ENCODE results near the gene SDCCAG8.

Gene SDCCAG8

GRCh38 chr1:243449373-243449772 lies 193.5 kb downstream of the SDCCAG8 start:
- DNase-seq (ENCODE audit: extremely low read depth in 1 of 2, low read depth in 1 of 2) = no peak

- DNase-seq (ENCODE audit: extremely low read depth in 1 of 2, low read depth in 1 of 2) = no peak
Measured at GRCh38 chr1:243452092-243452491, 196.3 kb downstream of the SDCCAG8 start.

DNA sequence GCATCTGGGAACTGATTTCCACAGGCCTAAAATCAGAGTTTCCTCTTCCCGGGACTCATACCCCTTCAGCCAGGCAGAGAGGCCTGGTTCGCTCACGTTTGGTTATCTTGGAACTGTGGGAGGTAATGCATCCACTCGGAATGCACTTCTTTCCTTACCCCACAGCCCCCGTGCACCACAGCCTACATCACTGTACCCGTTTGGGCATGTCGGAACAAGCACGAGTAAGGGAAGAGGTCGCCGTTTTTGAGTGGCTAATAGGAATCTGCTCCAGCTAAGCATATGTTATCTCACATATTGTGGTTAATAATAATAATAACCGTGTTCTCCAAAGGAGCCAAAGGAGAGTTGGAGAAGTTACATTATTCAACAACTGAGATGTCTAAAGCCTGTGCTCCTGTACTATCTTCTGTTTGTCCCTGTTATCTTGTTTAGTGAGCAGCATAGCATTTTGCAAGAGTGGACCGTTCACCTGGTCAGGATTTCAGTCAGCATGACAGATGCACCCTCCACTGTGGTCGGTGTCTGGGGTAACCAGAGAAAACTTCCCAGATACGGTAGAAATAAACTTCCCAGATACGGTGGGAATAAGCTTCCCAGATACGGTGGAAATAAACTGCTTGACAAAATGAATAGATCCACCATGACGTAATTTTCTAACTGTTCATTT lies 198.6 kb downstream of the SDCCAG8 start:
- DNase-seq (ENCODE audit: extremely low read depth in 1 of 2, low read depth in 1 of 2) = no peak

DNA sequence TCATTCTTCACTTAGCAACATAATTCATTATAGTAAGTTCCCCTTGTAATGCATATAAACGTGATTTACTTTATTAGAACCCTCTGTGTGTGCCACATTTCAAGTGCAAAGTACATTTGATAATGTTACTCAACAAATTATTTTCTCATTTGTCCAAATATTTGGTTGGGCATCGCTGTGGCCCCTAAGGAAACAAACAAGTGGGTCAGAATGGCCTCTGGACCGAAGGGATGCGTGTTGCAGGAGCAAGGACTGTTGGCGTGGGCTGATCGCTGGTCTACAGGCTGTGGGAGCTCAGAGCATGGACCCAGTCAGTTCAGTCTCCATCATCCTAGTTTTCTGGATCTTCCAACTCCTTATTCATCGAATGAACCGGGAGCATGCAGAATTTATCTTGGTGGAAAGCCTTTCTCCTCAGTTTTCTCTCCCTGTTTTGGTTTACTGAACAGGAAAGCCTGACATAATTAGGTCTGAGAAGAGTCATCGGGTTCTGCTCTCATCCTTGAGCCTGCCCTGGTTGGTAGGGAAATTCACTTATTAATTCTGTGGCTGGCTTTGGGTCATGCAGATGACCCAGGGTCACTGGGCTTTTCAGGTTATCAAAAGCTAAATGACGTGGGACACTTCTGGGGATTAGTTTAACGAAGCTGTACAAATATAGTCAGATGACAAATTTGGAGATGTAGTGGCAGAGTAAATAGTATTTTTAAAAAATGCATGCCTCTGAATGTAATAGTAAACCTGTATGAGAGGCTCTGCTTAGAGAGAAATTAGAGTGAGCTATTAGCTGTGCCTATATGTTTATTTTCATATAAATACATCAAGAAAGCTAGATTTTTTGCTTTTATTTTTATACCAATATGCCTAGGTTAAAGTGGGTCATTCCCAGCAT lies 200.2 kb downstream of the SDCCAG8 start:
- no peak for DNase-seq (ENCODE audit: extremely low read depth in 1 of 2, low read depth in 1 of 2)

- no peak for DNase-seq (ENCODE audit: extremely low read depth in 1 of 2, low read depth in 1 of 2)
Measured at GRCh38 chr1:243457363-243457982, 201.6 kb downstream of the SDCCAG8 start.

- no peak for DNase-seq (ENCODE audit: extremely low read depth in 1 of 2, low read depth in 1 of 2)
Measured at GRCh38 chr1:243459059-243459458, 203.2 kb downstream of the SDCCAG8 start.

DNA sequence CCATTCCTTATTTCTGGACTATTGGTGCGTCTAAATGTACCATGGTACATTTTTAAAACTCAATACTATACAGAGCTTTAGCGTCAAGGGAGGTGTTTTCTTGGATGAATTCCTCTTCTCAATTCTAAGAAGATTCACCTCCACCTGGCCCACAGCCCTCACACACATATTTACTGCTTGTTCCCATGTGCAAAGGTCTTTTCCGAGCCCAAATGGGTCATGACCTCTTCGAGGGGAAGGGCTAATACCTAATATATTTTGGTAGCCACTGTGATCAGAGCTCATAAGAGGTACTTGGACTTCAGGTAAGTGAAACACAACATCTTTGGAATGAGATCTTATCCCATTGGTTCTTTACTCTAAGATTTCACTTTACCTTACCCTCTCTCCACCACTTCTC lies 205.9 kb downstream of the SDCCAG8 start:
- no peak for DNase-seq (ENCODE audit: extremely low read depth in 1 of 2, low read depth in 1 of 2)

GRCh38 chr1:243462929-243463697 lies 207.3 kb downstream of the SDCCAG8 start:
- DNase-seq (ENCODE audit: extremely low read depth in 1 of 2, low read depth in 1 of 2) = no peak

- no peak for DNase-seq (ENCODE audit: extremely low read depth in 1 of 2, low read depth in 1 of 2)
Measured at GRCh38 chr1:243465081-243465480, 209.2 kb downstream of the SDCCAG8 start.

GRCh38 chr1:243465738-243466137 lies 209.9 kb downstream of the SDCCAG8 start:
- DNase-seq (ENCODE audit: extremely low read depth in 1 of 2, low read depth in 1 of 2) = no peak

- DNase-seq (ENCODE audit: extremely low read depth in 1 of 2, low read depth in 1 of 2) = no peak
Measured at GRCh38 chr1:243469497-243469896, 213.7 kb downstream of the SDCCAG8 start.

DNA sequence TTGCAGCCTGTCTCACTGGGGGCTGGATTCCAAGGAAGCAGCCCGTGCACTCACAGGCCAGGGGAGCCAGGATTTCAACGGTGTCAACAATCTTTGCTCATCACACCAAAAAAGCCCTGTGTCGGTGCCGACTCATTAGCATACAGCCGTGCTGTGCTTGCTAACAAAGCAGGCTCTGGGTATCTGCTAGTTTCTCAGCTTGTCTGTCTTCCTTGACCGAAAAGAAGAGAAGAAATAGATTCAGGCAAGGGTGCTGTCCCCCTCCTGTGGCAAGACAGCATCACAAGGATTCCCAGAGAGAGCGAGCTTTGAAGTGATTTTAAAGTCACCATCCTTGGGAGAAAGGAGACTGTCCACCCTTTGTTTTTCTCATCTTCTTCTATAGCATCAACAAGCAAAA lies 214.7 kb downstream of the SDCCAG8 start:
- no peak for DNase-seq (ENCODE audit: extremely low read depth in 1 of 2, low read depth in 1 of 2)

DNA sequence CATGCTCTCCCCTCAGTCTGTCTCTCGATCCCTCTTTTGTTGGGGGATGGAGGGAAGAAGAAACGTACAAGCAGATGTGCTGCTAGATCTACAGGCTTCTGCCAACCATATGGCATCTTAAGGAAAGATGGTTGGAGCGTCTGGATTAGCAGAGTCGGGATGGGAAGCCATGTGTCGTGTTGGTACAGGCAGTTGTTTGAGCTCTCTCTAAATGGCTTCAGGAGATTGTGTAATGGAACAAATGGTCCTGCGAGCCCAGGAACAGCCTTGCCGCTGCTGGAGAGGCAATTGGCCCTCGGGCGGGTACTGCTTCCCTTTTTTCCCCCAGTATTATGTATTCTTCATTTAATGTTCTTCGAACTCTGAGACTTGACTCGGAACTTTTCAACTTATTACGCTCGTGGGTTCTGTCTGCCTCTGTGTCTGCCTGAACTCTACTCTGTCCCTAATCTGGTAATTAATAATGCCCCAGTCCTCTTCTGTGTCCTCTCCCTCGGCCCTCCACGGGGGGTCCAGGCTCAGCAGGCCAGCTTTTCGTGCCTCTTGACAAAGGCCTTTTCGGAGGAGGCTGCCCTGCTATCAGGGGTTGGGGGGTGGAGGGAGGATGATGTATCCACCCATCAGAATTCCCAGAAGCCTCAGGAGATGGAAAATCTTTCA lies 215.3 kb downstream of the SDCCAG8 start:
- DNase-seq (ENCODE audit: extremely low read depth in 1 of 2, low read depth in 1 of 2) = no peak

- DNase-seq (ENCODE audit: extremely low read depth in 1 of 2, low read depth in 1 of 2) = no peak
Measured at GRCh38 chr1:243471754-243472745, 216.2 kb downstream of the SDCCAG8 start.

DNA sequence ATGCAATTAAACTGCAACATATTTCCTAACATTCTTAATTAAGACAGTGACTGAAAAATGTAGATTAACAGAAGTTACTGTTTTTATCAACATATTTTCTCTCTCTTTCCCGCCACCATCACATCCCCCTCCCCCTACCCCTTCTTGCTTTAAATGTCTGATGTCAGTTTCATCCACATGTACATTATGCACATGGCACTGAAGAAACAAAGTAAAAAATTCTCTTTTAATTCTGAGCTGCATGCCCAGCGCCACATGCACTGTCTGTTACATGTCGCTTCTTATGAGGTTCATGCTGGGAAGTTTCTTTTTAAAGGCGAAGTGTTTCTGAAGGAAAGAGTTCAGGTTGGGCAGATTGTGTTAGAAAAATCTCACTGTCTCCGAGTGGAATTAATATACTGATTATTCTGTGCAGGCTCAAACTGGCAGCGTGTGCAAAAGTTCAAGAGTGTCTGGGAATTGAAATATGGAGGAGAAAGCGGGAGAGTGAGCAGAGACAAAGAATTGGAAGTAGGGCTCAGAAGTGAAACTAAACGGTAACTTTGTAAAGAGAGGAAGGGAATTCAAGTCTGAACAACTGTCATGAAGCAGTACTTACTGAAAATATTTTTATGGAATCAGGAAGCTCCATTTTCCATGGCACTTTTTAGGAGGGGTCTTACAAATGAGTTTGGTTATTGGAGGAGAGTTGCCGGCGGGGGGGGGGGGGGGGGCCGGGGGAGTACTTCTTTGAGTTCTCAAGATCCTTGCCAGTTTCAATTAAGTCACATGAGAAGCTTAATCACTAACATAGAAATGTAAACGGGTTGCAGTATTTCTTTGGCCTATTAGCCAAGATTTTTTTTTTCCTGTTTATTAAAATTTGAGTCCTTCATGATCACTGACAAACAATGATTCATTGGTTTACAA lies 217.6 kb downstream of the SDCCAG8 start:
- no peak for DNase-seq (ENCODE audit: extremely low read depth in 1 of 2, low read depth in 1 of 2)

- DNase-seq (ENCODE audit: extremely low read depth in 1 of 2, low read depth in 1 of 2) = no peak
Measured at GRCh38 chr1:243474136-243474881, 218.5 kb downstream of the SDCCAG8 start.

DNA sequence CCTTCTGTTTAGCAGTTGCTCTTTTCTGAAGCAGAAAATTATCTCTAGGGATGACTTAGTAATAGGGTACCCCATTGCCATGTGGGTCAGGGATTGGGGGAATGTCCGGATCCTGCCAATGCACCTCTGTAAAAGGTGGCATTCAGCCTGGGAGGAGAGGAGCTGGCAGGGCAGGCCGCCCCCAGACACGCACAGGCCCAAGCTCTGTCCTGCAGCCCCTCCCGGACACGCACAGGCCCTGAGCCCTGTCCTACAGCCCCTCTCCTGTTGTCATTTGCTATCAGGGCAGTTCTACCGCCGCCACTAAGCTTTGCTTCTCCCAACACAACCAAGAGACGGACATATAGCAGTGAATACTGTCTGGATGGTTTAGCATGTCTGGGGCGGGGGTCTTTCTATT lies 219.1 kb downstream of the SDCCAG8 start:
- DNase-seq (ENCODE audit: extremely low read depth in 1 of 2, low read depth in 1 of 2) = no peak

GRCh38 chr1:243475966-243476365 lies 220.1 kb downstream of the SDCCAG8 start:
- DNase-seq (ENCODE audit: extremely low read depth in 1 of 2, low read depth in 1 of 2) = no peak

Data from stimulated activated CD8-positive, alpha-beta memory T cell treated with anti-CD3 and anti-CD28 coated beads, Interleukin-7, amount 100 ng/mL, for 48 hours (primary cell).